ENCODE measurements around the gene ZFHX3. TPM values are rescaled to one million over a fixed set of nuclear protein-coding genes. Genes with fewer than 3 reads are reported as not detected.

ZFHX3 gene
- total and polyA plus RNA-seq, 9 of the 15 experiments (the other 6 are each of a cell fraction or from before 2014, with no cell fraction given), result 0.01 to 0.23 (median 0.06) TPM; not detected in 4

DNA sequence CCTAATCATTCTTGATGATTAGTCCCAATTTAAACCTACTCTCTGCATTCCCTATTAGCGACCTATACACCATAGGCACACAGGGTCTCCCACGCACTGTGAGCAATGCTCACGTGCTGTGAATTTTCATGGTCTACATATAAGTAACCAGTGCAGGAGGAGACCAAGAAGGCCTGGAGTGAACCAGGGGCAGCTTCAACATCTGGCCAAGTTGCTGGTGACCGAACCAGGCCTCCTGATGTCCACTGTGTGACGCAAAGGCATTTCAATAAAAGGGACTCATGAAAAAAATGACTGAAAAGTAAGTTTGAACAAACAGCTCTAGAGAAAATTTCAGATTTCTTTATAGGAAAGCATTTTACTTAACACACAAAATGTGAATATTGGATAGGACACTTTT is 107.0 kb downstream of the ZFHX3 start:
- Histone ChIP-seq H4K20me1 (replicated peaks; ENCODE audit: control insufficient read depth, insufficient read depth, low read length) (no peaks in the 10 kb centered on the region), H3K4me3 (no peak overlapping the region), H3K79me2 (ENCODE audit: control insufficient read depth, insufficient read depth, low read length) (no peaks in the 10 kb centered on the region), H3K27me3 (ENCODE audit: control insufficient read depth in 2 of 2, insufficient read depth in 2 of 2, low read length in 2 of 2) (peaks cover 19 to 60% of the 10 kb centered on the region in 2 experiments), H3K4me2 (ENCODE audit: insufficient read depth, low read length) (no peak overlapping the region), H3K9me3 (replicated peaks; ENCODE audit: control insufficient read depth, insufficient read depth, low read depth, low read length) (no peaks in the 10 kb centered on the region), H2AFZ (ENCODE audit: low read depth, low read length) (no peak overlapping the region), H3K9ac (ENCODE audit: insufficient read depth in 1 of 2, low read depth in 2 of 2, low read length in 2 of 2) (no peak overlapping the region), H3K36me3 (ENCODE audit: control insufficient read depth, insufficient read depth, low read length) (no peaks in the 10 kb centered on the region), H3K9me1 (ENCODE audit: control insufficient read depth, insufficient read depth, low read length) (no peaks in the 10 kb centered on the region), H3K27ac (ENCODE audit: extremely low read depth, low read depth, low read length) (no peak overlapping the region), H3K4me1 (replicated peaks in 1 of 2; ENCODE audit: control insufficient read depth in 2 of 2, insufficient read depth in 2 of 2, low read length in 2 of 2) (no peaks in the 10 kb centered on the region)
- CTCF ChIA-PET (ENCODE audit: low intra/inter-chr PET ratio), result no interaction called here
- DNase-seq (ENCODE audit: extremely low read depth in 1 of 4, low spot score in 3 of 4) (no peak), ATAC-seq (no peak), FAIRE-seq (no peak)
- intact Hi-C loops (cut with micrococcal nuclease), result no loop called here
- TF ChIP-seq, protein P1, sequence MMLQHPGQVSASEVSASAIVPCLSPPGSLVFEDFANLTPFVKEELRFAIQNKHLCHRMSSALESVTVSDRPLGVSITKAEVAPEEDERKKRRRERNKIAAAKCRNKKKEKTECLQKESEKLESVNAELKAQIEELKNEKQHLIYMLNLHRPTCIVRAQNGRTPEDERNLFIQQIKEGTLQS (IDR thresholded peaks at IDR 0.05), result no peak
- TF ChIP-seq, protein P1 (CRISPR knock-in tag; conservative IDR thresholded peaks at IDR 0.05), result no peak
- TF ChIP-seq STAT5A (IDR thresholded peaks at IDR 0.05; ENCODE audit: borderline replicate concordance, low read length), result no peak
- no peak for TF ChIP-seq ZNF140 (CRISPR knock-in tag; IDR thresholded peaks at IDR 0.05)
- TF ChIP-seq, protein P2, sequence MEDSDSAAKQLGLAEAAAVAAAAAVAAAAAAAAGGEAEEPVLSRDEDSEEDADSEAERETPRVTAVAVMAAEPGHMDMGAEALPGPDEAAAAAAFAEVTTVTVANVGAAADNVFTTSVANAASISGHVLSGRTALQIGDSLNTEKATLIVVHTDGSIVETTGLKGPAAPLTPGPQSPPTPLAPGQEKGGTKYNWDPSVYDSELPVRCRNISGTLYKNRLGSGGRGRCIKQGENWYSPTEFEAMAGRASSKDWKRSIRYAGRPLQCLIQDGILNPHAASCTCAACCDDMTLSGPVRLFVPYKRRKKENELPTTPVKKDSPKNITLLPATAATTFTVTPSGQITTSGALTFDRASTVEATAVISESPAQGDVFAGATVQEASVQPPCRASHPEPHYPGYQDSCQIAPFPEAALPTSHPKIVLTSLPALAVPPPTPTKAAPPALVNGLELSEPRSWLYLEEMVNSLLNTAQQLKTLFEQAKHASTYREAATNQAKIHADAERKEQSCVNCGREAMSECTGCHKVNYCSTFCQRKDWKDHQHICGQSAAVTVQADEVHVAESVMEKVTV (CRISPR knock-in tag; IDR thresholded peaks at IDR 0.05), result no peak
- no peak for TF ChIP-seq RBBP5 (IDR thresholded peaks at IDR 0.05; ENCODE audit: borderline replicate concordance, insufficient read depth, low read length, poor library complexity, severe bottlenecking)
- TF ChIP-seq GATA2 (CRISPR knock-in tag; IDR thresholded peaks at IDR 0.05), result no peak
- no peak for TF ChIP-seq CHCHD3 (CRISPR knock-in tag; IDR thresholded peaks at IDR 0.05)
- POLR2A ChIA-PET, result no interaction called here
- WGBS (ENCODE audit: insufficient coverage, low coverage, missing lambda C conversion rate), result 0% methylated on average over 5 of the region's 5 CpGs
- BruUV-seq (replicated peaks), result no TSS peak
- in situ Hi-C loops (cut with MboI), result no loop called here

All from K562 (cell line).